SK-N-MC (cell line): ENCODE data around the gene SLC25A6.

Experiments
- EZH2 ChIP-seq: fragments of 200-600 bp; sonication (generic); IDR thresholded peaks from one replicate; pipeline ENCODE4 v1.6.1; 2017; ENCODE audit warnings: antibody characterized with exemption
- FOXP2 ChIP-seq: optimal IDR thresholded peaks from 2 replicates; pipeline ENCODE3; 2011; ENCODE audit warnings: mild to moderate bottlenecking, moderate library complexity; ENCODE audit not compliant: insufficient read depth; ENCODE audit errors: extremely low read length, control extremely low read depth
- POLR2AphosphoS5 ChIP-seq: IDR thresholded peaks from 2 replicates; pipeline ENCODE4 v1.6.1; 2012; ENCODE audit warnings: mild to moderate bottlenecking, low read depth, low read length, borderline replicate concordance

DNA sequence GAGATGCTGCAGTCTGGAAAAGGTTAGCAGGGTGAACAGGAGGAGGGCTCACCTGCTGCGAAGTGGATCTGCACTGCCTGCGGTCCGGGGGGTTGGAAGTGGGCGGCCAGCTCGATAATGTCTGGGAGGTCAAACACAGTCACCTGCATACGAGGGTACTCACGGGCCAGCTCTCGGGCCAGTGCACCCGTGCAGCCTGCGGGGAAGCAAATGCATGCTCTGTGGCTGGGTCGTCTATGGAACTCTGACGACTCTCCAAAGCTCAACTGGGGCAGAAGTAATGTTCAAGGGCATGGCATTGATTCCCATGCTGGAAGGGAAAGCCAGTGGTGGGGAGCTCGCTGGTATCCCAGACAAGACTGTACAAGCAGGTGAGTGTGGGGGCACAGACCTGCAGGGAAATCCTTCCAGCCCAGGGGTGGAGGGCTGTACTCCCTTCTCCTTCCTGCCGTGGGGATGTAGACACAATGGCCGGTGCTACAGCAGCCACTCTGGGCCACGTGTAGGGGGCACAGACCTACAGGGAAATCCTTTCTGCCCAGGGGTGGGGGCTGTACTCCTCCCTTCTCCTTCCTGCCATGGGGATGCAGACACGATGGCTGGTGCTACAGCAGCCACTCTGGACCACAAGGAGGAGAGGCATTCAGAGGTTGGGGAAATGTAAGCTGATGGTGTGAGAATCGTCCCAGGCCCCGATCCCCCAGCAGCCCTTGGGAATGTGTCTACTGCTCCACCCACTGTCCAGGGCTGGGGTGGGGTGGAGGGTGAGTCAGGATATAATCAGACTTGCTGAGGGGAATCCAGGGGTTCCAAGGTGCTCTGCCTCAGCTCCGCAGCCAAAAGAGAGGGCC is 26.2 kb upstream of the SLC25A6 start:
- TF ChIP-seq FOXP2 (no peak), EZH2 (no peak), POLR2AphosphoS5 (no peak; the same call in 1 of the 2 replicates)
